Activated T-helper 1 cell treated with anti-CD3 and anti-CD28 coated beads, Interleukin-12 subunit alpha, Interleukin-12 subunit beta, Interleukin-2, Interleukin-4 antibody, amounts not matched to agents 30 ng/mL and 10 ng/mL and 1 ng/mL, durations not matched to agents 14 hours and 24 hours and 36 hours (primary cell): ENCODE data around the gene OR51T1. TPM values are rescaled to one million over a fixed set of nuclear protein-coding genes. Genes with fewer than 3 reads are reported as not detected.

Experiments
- DNase-seq: peaks from one replicate; pipeline ENCODE4 v3.0.0; 2021; ENCODE audit warnings: low spot score
- H3K27ac Mint-ChIP-seq: one replicate; pipeline ENCODE4 v1.8.0; 2021; ENCODE audit warnings: mild to moderate bottlenecking, mixed read lengths
- H3K27me3 Mint-ChIP-seq: one replicate; pipeline ENCODE4 v1.8.0; 2022; ENCODE audit warnings: mild to moderate bottlenecking, moderate library complexity, mixed read lengths; ENCODE audit not compliant: insufficient read depth
- H3K36me3 Mint-ChIP-seq: one replicate; pipeline ENCODE4 v1.8.0; 2021; ENCODE audit warnings: low read depth, mixed read lengths
- H3K4me1 Mint-ChIP-seq: one replicate; pipeline ENCODE4 v1.8.0; 2021; ENCODE audit warnings: low read depth, mixed read lengths
- H3K4me3 Mint-ChIP-seq: one replicate; pipeline ENCODE4 v1.8.0; 2021; ENCODE audit warnings: mild to moderate bottlenecking, moderate library complexity, mixed read lengths
- H3K9me3 Mint-ChIP-seq: one replicate; pipeline ENCODE4 v1.8.0; 2021; ENCODE audit warnings: mixed read lengths
- intact Hi-C: fragments of 100-400 bp; cut with micrococcal nuclease; formaldehyde crosslinking; loops from one replicate; pipeline ENCODE4 v1.15.1; 2024
- total RNA-seq: library from RNA; stranded (reverse); gene quantifications from 2 replicates; pipeline ENCODE4 v1.2.3, GENCODE V29; 2022

The OR51T1 gene
- total RNA-seq, 1 donor from 2014 or later = not detected

- intact Hi-C loops = no loop called here
- Mint-ChIP-seq H3K4me3 (no peak overlapping the region), H3K36me3 (no peaks in the 10 kb centered on the region), H3K9me3 (no peaks in the 10 kb centered on the region), H3K4me1 (no peaks in the 10 kb centered on the region), H3K27ac (no peak overlapping the region), H3K27me3 (peaks cover 4% of the 10 kb centered on the region)
- DNase-seq = no peak
Measured at GRCh38 chr11:4887591-4887990, 5.9 kb downstream of the OR51T1 start.

- Mint-ChIP-seq H3K4me1 (no peaks in the 10 kb centered on the region), H3K9me3 (no peaks in the 10 kb centered on the region), H3K27ac (no peak overlapping the region), H3K36me3 (no peaks in the 10 kb centered on the region), H3K4me3 (no peak overlapping the region), H3K27me3 (peaks cover 4% of the 10 kb centered on the region)
- intact Hi-C loops = no loop called here
- no peak for DNase-seq
Measured at GRCh38 chr11:4890279-4890678, 8.6 kb downstream of the OR51T1 start.

- Mint-ChIP-seq H3K4me3 (no peak overlapping the region), H3K9me3 (no peaks in the 10 kb centered on the region), H3K27ac (no peak overlapping the region), H3K36me3 (no peaks in the 10 kb centered on the region), H3K27me3 (peaks cover 4% of the 10 kb centered on the region), H3K4me1 (no peaks in the 10 kb centered on the region)
- intact Hi-C loops = no loop called here
- DNase-seq = no peak
Measured at GRCh38 chr11:4891996-4892640, 10.4 kb downstream of the OR51T1 start.

GRCh38 chr11:4903484-4903883 is 21.8 kb downstream of the OR51T1 start, which contains the start of gene OR51A7:
Gene OR51A7, plus strand, starts transcription at chr11:4903783. Its CDS starts 3,587 bp downstream, at chr11:4907370.
- no peaks in the 10 kb centered on the region for H3K36me3 Mint-ChIP-seq
- H3K9me3 Mint-ChIP-seq = no peaks in the 10 kb centered on the region
- no peak for DNase-seq
- H3K4me3 Mint-ChIP-seq = no peak within 1 kb of the TSS
- intact Hi-C loops = no loop called here
- H3K4me1 Mint-ChIP-seq = no peaks in the 10 kb centered on the region
- no peaks in the 10 kb centered on the region for H3K27me3 Mint-ChIP-seq
- no peak within 1 kb of the TSS for H3K27ac Mint-ChIP-seq

- Mint-ChIP-seq H3K36me3 (no peaks in the 10 kb centered on the region), H3K4me1 (no peaks in the 10 kb centered on the region), H3K27ac (no peak overlapping the region), H3K27me3 (no peaks in the 10 kb centered on the region), H3K9me3 (no peaks in the 10 kb centered on the region), H3K4me3 (no peak overlapping the region)
- no peak for DNase-seq
- intact Hi-C loops = no loop called here
Measured at GRCh38 chr11:4916581-4916980, 34.9 kb downstream of the OR51T1 start.

GRCh38 chr11:4919250-4919649 is 37.5 kb downstream of the OR51T1 start, which contains the start of gene OR51G2:
Gene OR51G2, minus strand, starts transcription at chr11:4919350. Its CDS starts 3,687 bp downstream, at chr11:4915663.
- no peaks in the 10 kb centered on the region for H3K9me3 Mint-ChIP-seq
- H3K4me3 Mint-ChIP-seq = no peak within 1 kb of the TSS
- H3K27ac Mint-ChIP-seq = no peak within 1 kb of the TSS
- intact Hi-C loops = no loop called here
- H3K36me3 Mint-ChIP-seq = no peaks in the 10 kb centered on the region
- H3K4me1 Mint-ChIP-seq = no peaks in the 10 kb centered on the region
- DNase-seq = no peak
- H3K27me3 Mint-ChIP-seq = no peaks in the 10 kb centered on the region

GRCh38 chr11:4921796-4922195 is 40.1 kb downstream of the OR51T1 start:
- Mint-ChIP-seq H3K4me3 (no peak overlapping the region), H3K27me3 (no peaks in the 10 kb centered on the region), H3K27ac (no peak overlapping the region), H3K36me3 (no peaks in the 10 kb centered on the region), H3K9me3 (no peaks in the 10 kb centered on the region), H3K4me1 (no peaks in the 10 kb centered on the region)
- intact Hi-C loops = no loop called here
- DNase-seq = no peak

- H3K36me3 Mint-ChIP-seq = no peaks in the 10 kb centered on the region
- H3K27me3 Mint-ChIP-seq = no peaks in the 10 kb centered on the region
- H3K4me1 Mint-ChIP-seq = no peaks in the 10 kb centered on the region
- no peak overlapping the region for H3K27ac Mint-ChIP-seq
- no peak for DNase-seq
- intact Hi-C loops = no loop called here
- no peaks in the 10 kb centered on the region for H3K9me3 Mint-ChIP-seq
- H3K4me3 Mint-ChIP-seq = no peak overlapping the region
Measured at GRCh38 chr11:4922304-4922703, 40.6 kb downstream of the OR51T1 start.

GRCh38 chr11:4924239-4924638 is 42.5 kb downstream of the OR51T1 start, which contains the start of gene OR51G1:
Gene OR51G1, minus strand, starts transcription at chr11:4924339. Its CDS starts 0 bp downstream, at chr11:4924339.
- Mint-ChIP-seq H3K27me3 (no peaks in the 10 kb centered on the region), H3K4me3 (no peak within 1 kb of the TSS), H3K4me1 (no peaks in the 10 kb centered on the region), H3K36me3 (no peaks in the 10 kb centered on the region), H3K27ac (no peak within 1 kb of the TSS), H3K9me3 (no peaks in the 10 kb centered on the region)
- intact Hi-C loops = no loop called here
- DNase-seq = no peak

GRCh38 chr11:4926608-4927007 is 44.9 kb downstream of the OR51T1 start:
- Mint-ChIP-seq H3K36me3 (no peaks in the 10 kb centered on the region), H3K27me3 (no peaks in the 10 kb centered on the region), H3K4me3 (no peak overlapping the region), H3K27ac (no peak overlapping the region), H3K9me3 (no peaks in the 10 kb centered on the region), H3K4me1 (no peaks in the 10 kb centered on the region)
- intact Hi-C loops = no loop called here
- DNase-seq = no peak

Other genes starting within 250 kb of the OR51T1 start
- not detected in 2 replicates for gene OR51D1, start 244.4 kb upstream of the OR51T1 start, total RNA-seq
- not detected in 2 replicates for gene OR51E1, start 237.9 kb upstream of the OR51T1 start, total RNA-seq
- not detected in 2 replicates for gene OR51E2, start 184.0 kb upstream of the OR51T1 start, total RNA-seq
- not detected in 2 replicates for gene MMP26, start 177.1 kb upstream of the OR51T1 start, total RNA-seq
- not detected in 2 replicates for gene OR51F1, start 112.0 kb upstream of the OR51T1 start, total RNA-seq
- gene OR52R1, start 77.5 kb upstream of the OR51T1 start, total RNA-seq = not detected in 2 replicates
- gene OR51F2, start 60.6 kb upstream of the OR51T1 start, total RNA-seq = not detected in 2 replicates
- gene OR51S1, start 32.7 kb upstream of the OR51T1 start, total RNA-seq = not detected in 2 replicates
- not detected in 2 replicates for gene OR51A7, start 21.9 kb downstream of the OR51T1 start, total RNA-seq
- not detected in 2 replicates for gene OR51G2, start 37.5 kb downstream of the OR51T1 start, total RNA-seq
- gene OR51G1, start 42.4 kb downstream of the OR51T1 start, total RNA-seq = not detected in 2 replicates
- gene OR51A4, start 65.7 kb downstream of the OR51T1 start, total RNA-seq = not detected in 2 replicates
- gene OR51A2, start 73.8 kb downstream of the OR51T1 start, total RNA-seq = not detected in 2 replicates
- gene OR51L1, start 113.0 kb downstream of the OR51T1 start, total RNA-seq = not detected in 2 replicates
- not detected in 2 replicates for gene OR52J3, start 164.6 kb downstream of the OR51T1 start, total RNA-seq
- gene OR52E2, start 177.7 kb downstream of the OR51T1 start, total RNA-seq = not detected in 2 replicates
- gene OR52E1, start 187.7 kb downstream of the OR51T1 start, total RNA-seq = not detected in 2 replicates